IMR-90 (cell line): Measurements from ENCODE around the gene BRD4. TPM values are rescaled to one million over a fixed set of nuclear protein-coding genes. Genes with fewer than 3 reads are reported as not detected.
A peak's percentile ranks its signal among the peaks of the same experiment; 100 is the strongest.

Source experiments
- ATAC-seq: fragments of 200-7000 bp; cut with Tn5 transposase; 2 replicates; pipeline ENCODE4 v1.9.1; 2020; ENCODE audit warnings: low read depth, mild to moderate bottlenecking, moderate library complexity
- BruUV-seq: library from RNA; stranded (reverse); fragments of 400-500 nt; replicated peaks from 2 replicates; lab custom pipeline; 2021; lab: Mats Ljungman, UMichigan
- CTCF ChIA-PET: fragments of 300-600 bp; formaldehyde crosslinking; extraction: SDS; loops from one replicate; lab custom pipeline; 2021; ENCODE audit warnings: antibody characterized with exemption; lab: Yijun Ruan, JAX
- POLR2A ChIA-PET: fragments of 300-600 bp; sonication (Branson Sonifier 250); formaldehyde crosslinking; loops from one replicate; lab custom pipeline; 2022; ENCODE audit warnings: antibody characterized with exemption; ENCODE audit not compliant: unreplicated experiment; lab: Charles Lee
- DNase-seq: peaks from one replicate; pipeline ENCODE4 v3.0.0; 2013
- H2AFZ ChIP-seq: replicated peaks from 2 replicates; pipeline ENCODE3; 2013; ENCODE audit warnings: low read length, mild to moderate bottlenecking; ENCODE audit not compliant: poor library complexity
- H2AK5ac ChIP-seq: 2 replicates; pipeline ENCODE4 v1.6.1; 2013; ENCODE audit warnings: low read depth, low read length, inconsistent platforms
- H2AK9ac ChIP-seq: replicated peaks from 2 replicates; pipeline ENCODE3; 2013; ENCODE audit warnings: mild to moderate bottlenecking, low read depth, low read length, moderate library complexity; ENCODE audit not compliant: poor library complexity
- H2BK120ac ChIP-seq: 2 replicates; pipeline ENCODE4 v1.6.1; 2013; ENCODE audit warnings: low read depth, low read length, inconsistent platforms
- H2BK15ac ChIP-seq: 3 replicates; pipeline ENCODE4 v1.6.1; 2013; ENCODE audit warnings: low read depth, low read length, inconsistent platforms
- H2BK20ac ChIP-seq: 2 replicates; pipeline ENCODE4 v1.6.1; 2013; ENCODE audit warnings: low read depth, mild to moderate bottlenecking, inconsistent platforms, low read length, moderate library complexity
- H2BK5ac ChIP-seq: 2 replicates; pipeline ENCODE4 v1.6.1; 2013; ENCODE audit warnings: mild to moderate bottlenecking, low read depth, low read length, inconsistent platforms; ENCODE audit not compliant: poor library complexity, severe bottlenecking
- H3K14ac ChIP-seq: replicated peaks from 2 replicates; pipeline ENCODE4 v1.6.1; 2013; ENCODE audit warnings: low read depth, low read length, inconsistent platforms
- H3K18ac ChIP-seq: 2 replicates; pipeline ENCODE4 v1.6.1; 2013; ENCODE audit warnings: low read depth, low read length, control low read depth
- H3K23ac ChIP-seq: 2 replicates; pipeline ENCODE4 v1.6.1; 2013; ENCODE audit warnings: low read depth, low read length, inconsistent platforms
- H3K27ac ChIP-seq: 2 replicates; pipeline ENCODE4 v1.5.1; 2013; ENCODE audit warnings: mild to moderate bottlenecking, control low read depth, low read length; ENCODE audit not compliant: insufficient read depth
- H3K27me3 ChIP-seq: 2 replicates; pipeline ENCODE4 v1.6.1; 2013; ENCODE audit warnings: low read length; ENCODE audit not compliant: control insufficient read depth, insufficient read depth
- H3K36me3 ChIP-seq: 2 replicates; pipeline ENCODE4 v1.6.1; 2013; ENCODE audit warnings: low read length, mixed read lengths; ENCODE audit not compliant: control insufficient read depth, insufficient read depth
- H3K4ac ChIP-seq: 2 replicates; pipeline ENCODE4 v1.6.1; 2013; ENCODE audit warnings: low read depth, low read length, inconsistent platforms
- H3K4me1 ChIP-seq: 2 replicates; pipeline ENCODE4 v1.6.1; 2013; ENCODE audit warnings: low read length, mixed read lengths; ENCODE audit not compliant: control insufficient read depth, insufficient read depth
- H3K4me2 ChIP-seq: 2 replicates; pipeline ENCODE4 v1.6.1; 2013; ENCODE audit warnings: low read depth, mild to moderate bottlenecking, control low read depth, low read length, moderate library complexity
- H3K4me3 ChIP-seq: 2 replicates; pipeline ENCODE4 v1.5.1; 2013; ENCODE audit warnings: low read depth, mild to moderate bottlenecking, control low read depth, low read length, moderate library complexity; ENCODE audit not compliant: insufficient read depth
- H3K56ac ChIP-seq: 2 replicates; pipeline ENCODE4 v1.6.1; 2013; ENCODE audit warnings: low read length, inconsistent platforms; ENCODE audit not compliant: insufficient read depth; ENCODE audit errors: extremely low read depth
- H3K79me1 ChIP-seq, 2 experiments: 2 replicates each; pipeline ENCODE4 v1.6.1; 2013; ENCODE audit warnings: low read length in 2 of 2, inconsistent platforms in 1 of 2, low read depth in 1 of 2
- H3K9ac ChIP-seq: 2 replicates; pipeline ENCODE4 v1.6.1; 2013; ENCODE audit warnings: low read depth, low read length, control low read depth
- H3K9me1 ChIP-seq: 2 replicates; pipeline ENCODE4 v1.6.1; 2013; ENCODE audit warnings: low read length, inconsistent platforms; ENCODE audit not compliant: insufficient read depth
- H3K9me3 ChIP-seq: 2 replicates; pipeline ENCODE4 v1.6.1; 2013; ENCODE audit warnings: low read length; ENCODE audit not compliant: control insufficient read depth, insufficient read depth
- H4K20me1 ChIP-seq: 2 replicates; pipeline ENCODE4 v1.6.1; 2013; ENCODE audit warnings: low read length, inconsistent platforms; ENCODE audit not compliant: insufficient read depth
- H4K5ac ChIP-seq: 2 replicates; pipeline ENCODE4 v1.6.1; 2013; ENCODE audit warnings: mild to moderate bottlenecking, low read depth, low read length, control low read depth
- H4K8ac ChIP-seq, 2 experiments: 2 replicates each; pipeline ENCODE4 v1.6.1; 2013; ENCODE audit warnings: low read depth in 2 of 2, low read length in 2 of 2, control low read depth in 1 of 2, inconsistent platforms in 1 of 2
- H4K91ac ChIP-seq: 2 replicates; pipeline ENCODE4 v1.6.1; 2013; ENCODE audit warnings: low read depth, low read length, inconsistent platforms; ENCODE audit not compliant: insufficient read depth
- BHLHE40 ChIP-seq: fragments of 150-350 bp; IDR thresholded peaks from 2 replicates; pipeline ENCODE4 v1.6.1; 2016; ENCODE audit warnings: mild to moderate bottlenecking, low read depth, low read length
- CHD1 ChIP-seq: IDR thresholded peaks from 2 replicates; pipeline ENCODE4 v1.6.1; 2012; ENCODE audit warnings: low read depth, low read length, improper control_type of control experiment
- MAFK ChIP-seq: IDR thresholded peaks from 2 replicates; pipeline ENCODE4 v1.6.1; 2012; ENCODE audit warnings: low read depth, low read length, improper control_type of control experiment
- MXI1 ChIP-seq: IDR thresholded peaks from 2 replicates; pipeline ENCODE4 v1.6.1; 2012; ENCODE audit warnings: low read depth, mild to moderate bottlenecking, low read length, moderate library complexity, borderline replicate concordance
- RFX5 ChIP-seq: IDR thresholded peaks from 2 replicates; pipeline ENCODE4 v1.8.0; 2012; ENCODE audit warnings: low read depth, mild to moderate bottlenecking, low read length, moderate library complexity
- WGBS, 2 experiments: methylation state at CpG; one replicate each; pipeline versions ENCODE4 v1.1.5 to v1.1.7; 2013; ENCODE audit warnings: missing lambda C conversion rate in 2 of 2; ENCODE audit not compliant: insufficient read length in 1 of 2; ENCODE audit errors: extremely low coverage in 2 of 2; 5-methylcytosine and 5-hydroxymethylcytosine counted together
- dilution Hi-C: fragments of 300-500 bp; cut with HindIII; formaldehyde crosslinking; loops from one replicate; pipeline ENCODE4 v1.14.3; 2018; ENCODE audit warnings: low sequenced_read_pairs; ENCODE audit not compliant: unreplicated experiment
- in situ Hi-C: fragments of 300-500 bp; cut with MboI; formaldehyde crosslinking; loops from 3 replicates; pipeline ENCODE4 v1.14.3; 2019; ENCODE audit warnings: low sequenced_read_pairs, inconsistent platforms, mixed read lengths
- intact Hi-C: fragments of 100-400 bp; cut with micrococcal nuclease; formaldehyde crosslinking; loops from 2 replicates; pipeline ENCODE4 v1.10.0; 2022
- polyA plus RNA-seq, 3 experiments: library from polyadenylated mRNA; depleted of rRNA; stranded (reverse); fragments of >200 nt; gene quantifications; 2 replicates each; pipeline ENCODE4 v1.2.3, GENCODE V29; 2012; ENCODE audit warnings: low replicate concordance in 1 of 3
- total RNA-seq: library from RNA; depleted of rRNA; stranded (reverse); fragments of >200 nt; gene quantifications from 2 replicates; pipeline ENCODE4 v1.2.3, GENCODE V29; 2012
- TF ChIP-seq, protein P1 (sequence below): fragments of 150-350 bp; IDR thresholded peaks from 2 replicates; pipeline ENCODE4 v1.6.1; 2017; ENCODE audit warnings: mild to moderate bottlenecking, antibody characterized with exemption, low read length, low read depth

Gene BRD4
- total and polyA plus RNA-seq, 2 of the 4 experiments (the other 2 are of a cell fraction), result 7.0 to 21.1 TPM

DNA sequence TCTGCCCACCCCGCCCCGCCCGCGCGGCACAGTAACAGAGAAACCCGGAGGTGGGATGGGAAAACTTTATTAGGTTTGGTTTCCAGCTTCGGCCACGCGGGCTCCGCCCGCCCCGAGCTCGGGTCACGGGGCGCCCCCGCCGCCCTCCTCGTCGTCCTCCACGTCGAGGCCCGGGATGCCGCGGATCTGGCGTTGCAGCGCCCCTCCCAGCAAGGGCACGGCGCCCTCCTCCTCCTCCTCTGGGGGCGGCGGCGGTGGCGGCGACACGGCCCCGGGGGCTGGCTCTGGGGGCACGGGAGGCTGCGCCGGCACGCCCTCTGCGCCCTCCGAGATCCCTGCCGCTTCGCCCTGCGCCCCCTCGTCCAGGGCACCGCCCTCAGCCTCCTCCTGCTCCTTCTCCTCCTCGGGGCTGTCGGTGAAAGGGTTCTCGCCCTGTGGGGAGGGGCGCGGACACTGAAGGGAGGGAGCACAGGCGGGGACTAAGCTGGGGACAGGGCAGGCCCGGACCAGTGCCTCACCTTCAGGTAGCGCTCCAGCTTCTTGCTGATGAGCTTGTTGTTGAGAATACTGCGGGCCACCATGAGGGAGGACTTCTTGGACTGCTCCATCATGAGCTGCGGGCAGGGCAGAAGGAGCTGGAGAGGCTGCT is 47.8 kb upstream of the BRD4 start:
- Histone ChIP-seq H3K9me1 (peaks cover 7% of the 10 kb centered on the region), H3K79me1 (peaks cover 0 to 37% of the 10 kb centered on the region in 2 experiments), H3K18ac (peak overlapping the region; percentile 38; the same call in 1 of the 2 replicates), H4K91ac (peak overlapping the region; percentile 73), H3K4me2 (peak overlapping the region; percentile 98), H2BK20ac (no peak overlapping the region), H3K14ac (peak overlapping the region; percentile 12), H3K36me3 (peaks cover 8% of the 10 kb centered on the region; the same call in 1 of the 2 replicates), H2BK5ac (peak overlapping the region; percentile 75), H4K8ac (peak overlapping the region; percentile 82 to 93; a peak in 3 of 4 replicates), H2AK9ac (peak overlapping the region; percentile 99), H3K56ac (peak overlapping the region; percentile 58; the same call in 1 of the 2 replicates), H3K4ac (peak overlapping the region; percentile 64), H3K9ac (peak overlapping the region; percentile 90), H4K20me1 (peaks cover 38% of the 10 kb centered on the region), H4K5ac (peak overlapping the region; percentile 87), H3K27me3 (no peaks in the 10 kb centered on the region), H3K9me3 (no peaks in the 10 kb centered on the region), H2BK120ac (no peak overlapping the region), H2AFZ (peak overlapping the region; percentile 94), H2AK5ac (peak overlapping the region; percentile 88), H3K23ac (peak overlapping the region; percentile 1; the same call in 1 of the 2 replicates), H2BK15ac (no peak overlapping the region), H3K27ac (peak overlapping the region; percentile 95), H3K4me3 (peak overlapping the region; percentile 57), H3K4me1 (peaks cover 12% of the 10 kb centered on the region)
- peak; percentile 2; the same call in 1 of the 2 replicates for ATAC-seq
- ChIA-PET CTCF (interaction anchor here (1.2 kb wide), 1 partner anchor 219 kb away, joined by 3 read pairs; no protein-coding TSS in a partner anchor), POLR2A (interaction anchor here (0.6 kb wide), 1 partner anchor 39 kb away, joined by 3 read pairs; the partner anchor contains the start of gene AKAP8L)
- 0% methylated on average over 4 of the region's 56 CpGs; no CpG with 5 or more reads in 1 of the 2 experiments for WGBS, 2 experiments
- in situ Hi-C loops (no loop called here), dilution Hi-C loops (no loop called here), intact Hi-C loops (loop anchor here (2.0 to 10.0 kb wide), 5 partner anchors 39 to 275 kb away; partner anchors contain the start of genes AKAP8L and SYDE1)
- TF ChIP-seq MAFK (no peak), MXI1 (0 out of 2 replicates have a peak, but pooled peaks have one; percentile 7), BHLHE40 (no peak), RFX5 (no peak), CHD1 (no peak)
- TF ChIP-seq, protein P1, sequence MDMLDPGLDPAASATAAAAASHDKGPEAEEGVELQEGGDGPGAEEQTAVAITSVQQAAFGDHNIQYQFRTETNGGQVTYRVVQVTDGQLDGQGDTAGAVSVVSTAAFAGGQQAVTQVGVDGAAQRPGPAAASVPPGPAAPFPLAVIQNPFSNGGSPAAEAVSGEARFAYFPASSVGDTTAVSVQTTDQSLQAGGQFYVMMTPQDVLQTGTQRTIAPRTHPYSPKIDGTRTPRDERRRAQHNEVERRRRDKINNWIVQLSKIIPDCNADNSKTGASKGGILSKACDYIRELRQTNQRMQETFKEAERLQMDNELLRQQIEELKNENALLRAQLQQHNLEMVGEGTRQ, result no peak; the same call in 1 of the 2 replicates
- DNase-seq, result peak; percentile 11
- no TSS peak for BruUV-seq
